ENCODE data around the gene ADPRHL1. TPM values are rescaled to one million over a fixed set of nuclear protein-coding genes. Genes with fewer than 3 reads are reported as not detected.

The ADPRHL1 gene
- polyA plus RNA-seq, 3 donors: 0.15 to 0.52 (median 0.27) TPM

GRCh38 chr13:113420232-113420631 is 33.1 kb downstream of the ADPRHL1 start:
- H3K4me3 ChIP-seq (replicated peaks in 1 of 3; ENCODE audit: low read depth in 2 of 3, low read length in 3 of 3): no peak overlapping the region
- Mint-ChIP-seq H3K36me3 (no peaks in the 10 kb centered on the region), H3K27me3 (ENCODE audit: low read depth in 3 of 3) (peaks cover 0 to 8% (median 0%) of the 10 kb centered on the region in 3 donors), H3K27ac (no peak overlapping the region), H3K9me3 (peaks cover 0 to 7% (median 3%) of the 10 kb centered on the region in 7 donors), H3K4me1 (no peaks in the 10 kb centered on the region), H3K4me3 (no peak overlapping the region)
- H3K9ac ChIP-seq (ENCODE audit: insufficient read depth, low read length, poor library complexity, severe bottlenecking): no peak overlapping the region
- no peaks in the 10 kb centered on the region for H3K9me3 ChIP-seq (replicated peaks in 1 of 2; ENCODE audit: control insufficient read depth in 1 of 2, insufficient read depth in 1 of 2, low read length in 2 of 2)
- H3K79me2 ChIP-seq (ENCODE audit: insufficient read depth, low read length): no peaks in the 10 kb centered on the region
- H3K4me1 ChIP-seq (ENCODE audit: control insufficient read depth in 1 of 2, insufficient read depth in 2 of 2, low read length in 2 of 2): no peaks in the 10 kb centered on the region
- no peak for TF ChIP-seq CTCF (IDR thresholded peaks at IDR 0.05)
- DNase-seq: no peak
- H2AFZ ChIP-seq (ENCODE audit: insufficient read depth, low read depth, low read length, poor library complexity, severe bottlenecking): no peak overlapping the region
- intact Hi-C loops (cut with micrococcal nuclease): no loop called here
- H3K36me3 ChIP-seq (replicated peaks in 1 of 2; ENCODE audit: control insufficient read depth in 1 of 2, insufficient read depth in 2 of 2, low read length in 2 of 2): no peaks in the 10 kb centered on the region
- WGBS (ENCODE audit: insufficient coverage): 95% methylated on average over 6 of the region's 15 CpGs
- no peaks in the 10 kb centered on the region for H4K20me1 ChIP-seq (ENCODE audit: insufficient read depth, low read length)
- H3K27me3 ChIP-seq (ENCODE audit: control insufficient read depth in 2 of 2, insufficient read depth in 2 of 2, low read length in 2 of 2): no peaks in the 10 kb centered on the region
- no peak overlapping the region for H3K27ac ChIP-seq (ENCODE audit: low read depth in 1 of 2, low read length in 2 of 2)
- no peak overlapping the region for H3K4me2 ChIP-seq (replicated peaks; ENCODE audit: extremely low read depth, low read length, poor library complexity, severe bottlenecking)

- H3K27ac ChIP-seq (ENCODE audit: low read depth in 1 of 2, low read length in 2 of 2): no peak overlapping the region
- no peaks in the 10 kb centered on the region for H3K36me3 Mint-ChIP-seq
- H3K9me3 ChIP-seq (replicated peaks in 1 of 2; ENCODE audit: control insufficient read depth in 1 of 2, insufficient read depth in 1 of 2, low read length in 2 of 2): no peaks in the 10 kb centered on the region
- no peak overlapping the region for H2AFZ ChIP-seq (ENCODE audit: insufficient read depth, low read depth, low read length, poor library complexity, severe bottlenecking)
- H3K79me2 ChIP-seq (ENCODE audit: insufficient read depth, low read length): no peaks in the 10 kb centered on the region
- H3K4me2 ChIP-seq (replicated peaks; ENCODE audit: extremely low read depth, low read length, poor library complexity, severe bottlenecking): no peak overlapping the region
- no peak for TF ChIP-seq CTCF (IDR thresholded peaks at IDR 0.05)
- no peaks in the 10 kb centered on the region for H3K36me3 ChIP-seq (replicated peaks in 1 of 2; ENCODE audit: control insufficient read depth in 1 of 2, insufficient read depth in 2 of 2, low read length in 2 of 2)
- H3K4me1 ChIP-seq (ENCODE audit: control insufficient read depth in 1 of 2, insufficient read depth in 2 of 2, low read length in 2 of 2): no peaks in the 10 kb centered on the region
- 96% methylated on average over 15 of the region's 18 CpGs for WGBS (ENCODE audit: insufficient coverage)
- no peak overlapping the region for H3K4me3 ChIP-seq (replicated peaks in 1 of 3; ENCODE audit: low read depth in 2 of 3, low read length in 3 of 3)
- peaks cover 0 to 7% (median 3%) of the 10 kb centered on the region in 7 donors for H3K9me3 Mint-ChIP-seq
- no peak overlapping the region for H3K9ac ChIP-seq (ENCODE audit: insufficient read depth, low read length, poor library complexity, severe bottlenecking)
- H3K4me1 Mint-ChIP-seq: no peaks in the 10 kb centered on the region
- no peaks in the 10 kb centered on the region for H4K20me1 ChIP-seq (ENCODE audit: insufficient read depth, low read length)
- H3K4me3 Mint-ChIP-seq: no peak overlapping the region
- intact Hi-C loops (cut with micrococcal nuclease): no loop called here
- H3K27ac Mint-ChIP-seq: no peak overlapping the region
- no peaks in the 10 kb centered on the region for H3K27me3 ChIP-seq (ENCODE audit: control insufficient read depth in 2 of 2, insufficient read depth in 2 of 2, low read length in 2 of 2)
- DNase-seq: no peak
- H3K27me3 Mint-ChIP-seq (ENCODE audit: low read depth in 3 of 3): peaks cover 2 to 9% (median 3%) of the 10 kb centered on the region in 3 donors
These were observed 33.6 kb downstream of the ADPRHL1 start for GRCh38 chr13:113419531-113420193.

All from CD14-positive monocyte (primary cell).